Islet of Langerhans (tissue), 1 donor: ENCODE data around the gene LCP2.

ENCODE experiments used
- FAIRE-seq: peaks from one replicate; lab custom pipeline; 2011; peaks lifted over from hg19 to GRCh38; lab: Jason Lieb, UNC

Gene LCP2

DNA sequence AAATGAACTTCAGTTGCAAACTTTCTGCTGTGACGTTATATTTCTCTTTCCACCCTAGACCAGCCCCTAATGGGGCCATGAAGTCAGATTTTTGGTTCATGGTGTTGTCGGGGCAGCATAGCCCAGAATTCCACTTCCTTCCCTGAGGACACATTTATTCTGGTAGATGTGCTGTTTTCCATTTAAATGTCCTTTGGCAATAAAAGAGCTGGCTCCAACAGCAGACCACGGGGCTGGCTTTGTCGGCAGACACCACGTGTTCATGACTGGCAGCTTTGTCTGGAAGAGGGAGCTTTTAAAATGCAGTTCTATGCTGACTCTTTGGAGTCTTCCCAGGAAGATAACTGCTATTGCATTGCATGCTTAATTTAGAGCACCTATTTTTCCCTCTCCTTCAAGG, 17.6 kb upstream of the LCP2 start:
- FAIRE-seq, result no peak

DNA sequence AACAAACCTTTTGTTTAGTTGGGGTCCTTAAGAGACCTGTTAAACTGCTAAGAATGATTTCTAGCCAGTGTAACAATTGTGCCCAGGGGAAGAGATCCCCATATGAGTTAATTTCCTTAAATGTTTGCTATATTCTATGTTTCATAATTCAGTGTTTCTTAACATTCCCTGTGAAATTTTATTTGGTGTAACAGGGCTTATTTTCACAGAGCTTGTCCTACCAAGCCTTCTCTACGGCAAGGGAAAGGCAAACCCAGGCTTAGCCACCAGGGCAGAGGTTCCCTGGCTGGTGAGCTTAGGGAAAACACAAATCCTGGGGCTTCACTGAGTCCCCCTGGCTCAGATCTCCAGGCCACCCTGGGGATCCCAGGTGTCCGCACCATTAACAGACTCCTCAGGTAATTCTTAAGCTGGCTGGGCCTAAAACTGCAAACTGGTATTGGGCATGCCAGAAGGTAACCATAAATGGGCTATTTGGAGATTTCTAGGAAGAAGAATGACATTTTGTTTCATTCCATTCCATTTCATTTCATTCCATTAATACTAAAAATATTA, 17.0 kb upstream of the LCP2 start:
- no peak for FAIRE-seq

DNA sequence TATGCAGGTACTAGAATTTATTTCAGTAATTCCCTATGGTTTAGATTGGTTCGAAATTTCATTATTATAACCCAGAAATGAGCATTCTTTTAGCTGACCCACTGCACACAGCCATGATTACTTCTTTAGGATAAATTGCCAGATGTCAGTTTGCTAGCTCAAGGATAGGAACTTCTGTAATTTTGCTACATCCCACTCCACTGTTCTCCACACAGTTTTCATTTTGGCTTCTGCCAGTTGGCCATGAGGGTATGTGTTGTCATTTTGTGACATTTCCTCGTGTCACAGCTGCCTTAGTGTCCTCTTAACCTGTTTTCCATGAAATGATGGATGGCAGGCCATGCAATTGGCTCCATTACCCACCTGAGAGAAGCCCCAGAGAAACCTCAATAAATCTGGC, 16.2 kb upstream of the LCP2 start:
- no peak for FAIRE-seq

DNA sequence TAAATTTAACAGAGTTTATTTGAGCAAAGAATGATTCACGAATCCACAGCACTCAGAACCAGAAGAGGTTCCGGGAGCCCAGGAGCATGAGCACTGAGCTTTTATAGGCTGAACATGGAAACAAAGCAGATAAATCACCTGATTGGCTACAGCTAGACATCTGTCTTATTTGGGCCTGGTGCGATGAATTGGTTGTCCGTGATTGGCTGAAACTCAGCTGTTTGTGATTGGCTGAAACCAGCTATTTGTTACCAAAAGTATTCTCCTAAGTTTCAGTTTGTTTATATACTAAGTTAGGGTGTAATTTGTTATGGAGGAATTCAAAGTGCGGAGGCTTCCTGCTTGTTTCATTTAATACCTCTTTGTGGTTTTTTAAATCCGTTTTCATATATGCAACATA, 15.8 kb upstream of the LCP2 start:
- no peak for FAIRE-seq

DNA sequence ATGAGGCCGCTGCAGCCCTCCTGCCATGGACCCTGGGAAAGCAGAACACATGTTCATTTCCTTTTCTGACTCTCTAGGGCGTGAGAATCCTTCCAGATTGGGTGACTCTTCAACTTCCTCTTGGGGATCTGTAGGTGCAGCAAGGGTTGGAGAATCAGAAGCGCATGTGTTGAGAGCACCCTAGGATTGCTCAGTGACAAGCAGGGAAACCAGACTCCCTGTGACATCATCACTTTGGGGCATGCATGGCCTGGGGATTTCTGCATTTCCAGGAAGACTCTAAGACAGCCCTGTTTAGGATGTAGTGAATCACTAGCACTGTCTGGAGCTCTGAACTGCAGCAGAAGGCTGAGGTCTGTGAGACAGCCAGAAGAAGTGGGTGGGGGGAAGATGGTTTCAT, 15.1 kb upstream of the LCP2 start:
- FAIRE-seq, result no peak

DNA sequence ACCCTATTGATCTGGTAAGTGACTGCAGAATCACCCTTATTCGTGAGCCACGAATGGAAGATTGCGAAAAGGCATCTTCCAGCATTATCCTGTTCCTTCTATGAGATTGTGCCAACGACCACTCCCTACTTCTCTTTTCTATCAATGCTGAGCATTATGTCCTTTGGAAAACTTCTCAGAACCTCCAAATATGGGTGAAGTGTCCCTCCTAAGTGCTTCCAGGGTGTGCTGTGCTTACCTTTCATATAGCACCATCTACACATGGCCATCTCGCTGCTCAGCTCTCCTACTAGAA, 14.7 kb upstream of the LCP2 start:
- no peak for FAIRE-seq

DNA sequence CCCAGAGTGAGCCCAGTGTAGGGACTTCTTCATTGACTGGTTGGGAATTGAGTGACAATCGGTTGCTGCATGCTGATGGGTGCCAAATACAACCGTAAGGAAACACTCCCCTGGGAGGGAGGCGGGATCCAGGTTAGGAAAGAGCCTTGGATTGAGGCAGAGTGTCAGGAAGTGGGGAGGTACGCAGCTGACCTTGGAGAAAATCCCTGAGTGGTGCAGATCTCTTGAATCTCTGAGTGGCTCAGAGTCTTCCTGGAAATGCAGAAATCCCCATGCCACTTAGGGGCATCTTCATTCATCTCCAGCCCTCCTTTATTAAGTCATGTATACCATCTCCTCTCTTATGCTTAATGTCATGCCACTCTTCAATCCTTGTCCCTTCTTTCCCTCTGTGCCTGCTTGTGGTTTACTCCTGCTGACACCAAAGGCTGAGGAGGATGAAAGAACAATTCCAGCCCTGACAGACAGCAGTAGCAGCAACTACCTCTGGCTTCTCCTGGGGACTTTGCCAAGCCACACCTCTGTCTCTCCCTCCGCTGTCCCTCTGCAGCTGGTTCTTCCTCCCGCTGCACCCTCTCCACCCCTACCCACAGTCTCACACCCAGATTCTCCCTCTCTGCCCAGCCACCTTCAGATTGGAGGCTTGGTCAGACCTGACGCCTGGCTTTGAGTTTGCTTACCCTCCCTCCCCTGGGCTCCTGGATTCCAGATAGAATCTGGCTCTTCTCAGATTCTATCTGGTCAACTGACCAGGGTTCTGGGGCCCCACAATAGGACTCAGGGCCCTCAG, 14.1 kb upstream of the LCP2 start:
- FAIRE-seq, result no peak

DNA sequence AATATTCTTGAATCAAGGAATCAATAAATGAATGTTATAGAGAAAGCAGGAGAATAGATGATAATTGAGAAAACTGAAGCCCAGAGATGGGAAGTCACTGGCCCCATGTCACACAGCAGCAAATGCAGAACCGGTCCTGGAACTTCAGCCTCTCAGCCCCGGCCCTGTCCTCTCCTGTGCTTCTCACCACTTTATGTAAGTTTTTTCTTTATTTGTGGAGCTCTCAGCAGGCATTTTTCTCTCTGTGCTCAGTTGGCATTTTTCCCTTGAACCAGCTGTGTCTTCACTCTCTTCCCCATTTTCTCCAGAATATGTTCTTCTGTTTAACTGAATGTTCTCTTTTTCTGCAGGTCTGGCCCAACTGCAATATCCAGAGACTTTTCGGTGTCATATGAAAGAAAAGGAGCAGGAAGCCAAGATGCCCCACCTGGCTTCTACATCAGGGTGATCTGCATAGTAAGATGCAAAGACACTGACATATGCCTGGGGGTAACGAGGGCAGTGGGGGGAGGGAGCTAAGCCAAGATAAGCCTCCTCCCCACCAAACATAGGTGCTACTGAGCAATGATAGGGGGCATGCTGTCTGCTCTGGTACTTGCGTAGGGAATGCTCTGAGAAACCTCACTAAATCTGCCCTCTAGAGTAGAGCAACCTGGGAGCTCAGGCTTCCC, 12.8 kb upstream of the LCP2 start:
- FAIRE-seq, result no peak

DNA sequence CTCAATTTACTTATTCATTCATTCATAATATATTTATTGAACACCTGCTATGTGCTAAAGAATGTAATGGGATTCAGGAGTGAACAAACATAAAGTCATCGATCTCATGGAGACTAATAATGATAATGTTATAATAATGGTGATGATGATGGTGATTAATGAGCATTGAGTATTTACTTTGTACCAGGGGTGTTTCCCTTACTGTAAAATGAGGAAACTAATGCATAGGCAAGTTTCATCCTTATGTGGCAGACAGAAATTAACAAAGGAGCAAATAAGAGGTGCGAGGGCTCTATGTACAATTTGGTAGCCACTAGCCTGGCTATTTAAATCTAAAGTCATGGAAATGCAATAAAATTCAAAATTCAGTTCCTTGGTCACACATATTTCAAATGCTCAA, 11.1 kb upstream of the LCP2 start:
- no peak for FAIRE-seq

DNA sequence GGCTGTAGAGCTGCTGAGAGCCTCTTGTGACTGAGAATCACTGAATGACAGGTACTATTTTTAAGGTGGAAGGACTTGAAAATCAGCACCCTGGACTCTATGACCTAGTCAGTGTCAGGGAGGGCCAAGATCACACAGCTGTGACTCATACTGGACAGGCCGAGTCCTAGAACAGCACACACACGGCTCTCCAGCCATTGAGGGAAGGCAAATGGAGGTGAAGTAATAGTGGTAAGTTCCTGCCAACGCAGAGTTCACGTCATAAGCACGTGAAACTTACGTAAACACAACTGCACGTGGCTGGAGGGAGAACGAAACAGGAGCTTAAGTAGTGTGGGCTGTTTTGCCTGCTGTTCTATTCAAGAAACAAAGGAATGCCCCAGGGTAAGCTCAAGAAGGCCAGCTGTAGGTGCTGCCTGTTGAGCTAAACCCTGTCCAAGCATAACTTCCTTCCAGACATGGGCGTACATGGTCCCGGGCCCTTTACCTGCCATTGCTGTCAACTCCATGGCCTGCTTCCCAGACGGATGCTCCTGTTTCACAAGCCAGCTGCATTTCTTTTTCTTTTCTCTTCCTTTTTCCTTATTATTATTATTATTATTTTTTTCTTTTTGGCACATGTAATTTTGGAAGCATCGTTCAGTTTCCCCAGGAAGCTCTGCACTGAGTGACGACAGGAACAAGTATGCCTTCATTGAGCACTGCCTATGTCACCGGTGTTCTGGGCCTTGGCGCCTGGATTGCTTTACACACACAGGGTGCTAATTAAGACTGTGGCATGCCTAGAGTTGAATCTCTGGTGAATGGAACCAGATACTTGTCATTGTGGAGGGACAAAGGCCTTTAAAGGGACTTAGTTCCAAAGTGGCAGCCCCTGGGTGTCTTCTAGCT, 10.2 kb upstream of the LCP2 start:
- no peak for FAIRE-seq

DNA sequence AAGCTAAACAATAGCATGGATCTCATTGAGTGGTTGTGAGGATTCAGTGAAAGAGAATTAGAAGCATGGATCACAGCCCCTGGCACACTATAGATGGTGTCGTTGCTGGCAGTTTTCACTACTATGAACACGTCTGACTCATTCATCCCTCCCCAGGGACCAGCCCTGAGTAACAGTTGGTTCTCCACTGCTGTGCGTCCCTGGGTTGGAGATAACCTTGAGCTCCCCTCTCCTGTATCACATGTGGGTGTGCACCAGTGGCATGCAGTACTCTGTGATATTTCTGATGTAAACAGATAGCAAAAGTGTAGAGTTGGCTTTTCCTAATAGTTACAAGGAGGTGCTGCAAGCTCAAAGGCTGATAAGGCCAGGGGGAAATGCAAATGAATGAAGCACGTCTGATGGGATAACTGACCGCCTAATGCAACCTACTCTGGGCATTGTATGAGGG, 8.8 kb upstream of the LCP2 start:
- FAIRE-seq, result no peak

DNA sequence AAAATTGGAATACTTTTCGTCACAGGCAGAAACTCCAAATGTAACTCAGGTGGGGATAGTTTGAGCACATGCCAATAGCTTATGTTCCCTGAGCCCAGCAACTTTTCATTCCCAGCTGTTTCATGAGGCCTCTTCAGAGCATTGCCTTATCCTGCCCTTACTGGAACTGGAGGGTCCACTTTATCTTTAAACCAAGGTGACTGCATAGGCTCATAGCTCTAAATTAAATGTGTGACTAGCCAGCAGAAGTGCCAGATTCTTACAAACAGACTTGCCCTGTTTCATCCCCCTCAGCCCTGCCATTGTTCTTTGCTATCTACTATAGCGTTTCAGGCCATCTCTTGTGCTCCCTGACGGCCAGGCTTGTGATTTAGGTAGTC, 8.1 kb upstream of the LCP2 start:
- no peak for FAIRE-seq

DNA sequence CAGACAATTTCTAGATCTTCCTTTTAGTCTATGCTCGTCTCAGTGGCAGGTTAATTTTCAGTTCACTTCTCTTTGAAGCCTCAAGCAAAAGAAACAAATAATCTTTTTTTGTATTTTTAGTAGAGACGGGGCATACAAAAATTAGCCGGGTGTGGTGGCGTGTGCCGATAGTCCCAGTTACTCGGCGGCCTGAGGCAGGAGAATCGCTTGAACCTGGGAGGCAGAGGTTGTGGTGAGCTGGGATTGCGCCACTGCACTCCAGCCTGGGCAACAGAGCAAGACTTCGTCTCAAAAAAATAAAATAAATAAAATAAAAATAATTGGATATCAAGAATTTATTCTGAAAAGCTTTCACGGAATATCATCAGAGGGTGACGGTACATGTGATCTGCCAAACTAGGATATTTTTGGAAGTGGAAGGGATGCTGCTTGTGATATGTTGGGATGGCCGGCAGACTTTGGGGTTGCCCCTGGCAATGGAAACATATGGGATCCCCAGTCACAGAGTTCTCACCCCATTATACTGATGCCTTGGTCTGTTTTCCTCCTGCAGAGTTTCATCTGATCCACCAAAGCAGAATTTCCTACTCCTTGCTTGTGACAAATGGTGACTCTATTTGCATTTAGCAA, 7.6 kb upstream of the LCP2 start:
- FAIRE-seq, result no peak

DNA sequence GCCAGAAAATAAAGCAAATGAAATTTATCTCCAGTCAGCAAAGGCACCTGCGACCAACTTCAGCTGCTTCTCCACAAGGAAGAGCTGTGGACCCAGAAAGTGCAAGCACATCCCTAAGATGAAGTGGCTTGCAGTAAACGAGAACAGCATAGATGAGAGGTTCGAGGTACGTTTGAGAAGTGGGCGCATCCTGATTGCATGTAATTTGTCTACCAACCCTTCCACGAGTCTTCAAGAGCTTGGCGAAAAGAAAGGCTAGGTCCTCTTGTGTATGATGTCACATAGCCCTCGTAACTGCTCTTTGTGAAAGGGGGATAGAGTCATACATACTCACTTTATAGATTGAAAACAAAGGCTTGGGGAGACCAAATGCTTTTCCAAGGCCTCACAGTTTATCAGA, 6.0 kb upstream of the LCP2 start:
- no peak for FAIRE-seq

DNA sequence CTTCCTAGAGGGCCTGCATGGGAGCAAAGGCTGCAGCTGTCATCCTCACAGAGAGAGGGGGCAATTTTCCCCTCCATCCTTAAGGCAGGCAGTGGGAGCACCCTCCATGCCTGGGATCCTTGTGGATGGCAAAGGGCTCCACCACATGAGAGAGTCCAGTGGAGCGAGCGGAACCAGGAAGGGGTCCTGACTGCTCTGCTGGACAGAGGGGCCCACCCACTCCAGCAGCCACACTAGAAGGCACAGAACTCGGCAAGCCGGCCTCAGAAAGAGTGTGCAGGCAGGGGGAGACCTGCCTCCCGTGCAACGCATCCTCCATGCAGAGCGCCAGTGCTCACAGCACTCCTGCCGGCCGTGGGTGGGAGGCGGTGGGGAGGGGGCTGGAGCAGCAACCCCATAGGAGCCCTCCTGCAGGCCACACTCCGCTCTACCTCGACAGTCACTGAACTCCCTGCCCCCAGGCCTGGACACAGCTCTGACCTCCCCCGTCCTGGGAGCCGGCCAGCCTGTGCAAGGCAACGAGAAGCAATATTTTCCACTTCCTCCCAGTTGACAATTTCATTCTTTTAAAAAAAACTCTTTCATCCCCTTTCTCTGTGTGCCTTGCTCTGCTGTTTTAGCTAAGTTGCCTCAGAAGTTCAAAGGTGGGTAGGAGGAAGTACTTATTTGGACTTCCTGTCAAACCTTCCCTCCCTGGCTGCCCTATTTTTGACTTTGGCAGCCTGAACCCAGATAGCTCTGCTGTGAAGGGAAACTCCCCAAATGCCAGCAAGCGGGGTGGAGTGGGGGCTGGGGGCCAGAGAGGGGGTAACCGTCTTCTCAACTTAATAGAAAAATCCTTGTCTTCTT, 5.3 kb upstream of the LCP2 start:
- no peak for FAIRE-seq

DNA sequence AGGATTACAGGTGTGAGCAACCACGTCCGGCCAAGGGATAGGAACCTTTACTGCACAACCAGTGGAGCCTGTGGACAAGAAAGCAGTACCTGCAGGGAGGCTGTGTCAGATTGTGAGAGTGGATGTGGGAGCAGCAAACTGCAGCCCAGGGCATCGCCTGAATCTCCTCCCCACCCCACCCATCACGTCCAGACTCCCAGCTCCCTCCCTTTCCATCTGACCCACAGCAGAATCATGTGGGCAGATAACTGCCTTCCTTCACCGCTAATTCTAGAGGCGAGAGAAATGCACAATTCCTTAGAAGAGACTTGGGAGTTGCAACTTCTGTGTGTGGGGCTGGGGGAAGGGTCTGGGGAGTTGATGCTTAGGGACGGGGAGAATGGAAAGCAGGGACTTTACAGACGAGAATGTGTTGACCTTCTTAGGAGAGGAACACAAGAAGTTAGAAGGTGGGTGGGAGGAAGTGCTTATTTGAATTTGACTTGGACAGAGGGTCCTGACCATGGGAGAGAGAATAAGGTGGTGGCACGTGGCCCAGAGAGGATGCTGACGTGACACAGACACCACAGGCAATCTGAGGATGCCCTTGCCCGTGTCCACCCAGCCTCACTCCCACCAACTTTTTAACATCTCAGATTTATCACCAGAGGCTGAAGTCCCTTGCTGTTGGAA, 4.5 kb upstream of the LCP2 start:
- no peak for FAIRE-seq

DNA sequence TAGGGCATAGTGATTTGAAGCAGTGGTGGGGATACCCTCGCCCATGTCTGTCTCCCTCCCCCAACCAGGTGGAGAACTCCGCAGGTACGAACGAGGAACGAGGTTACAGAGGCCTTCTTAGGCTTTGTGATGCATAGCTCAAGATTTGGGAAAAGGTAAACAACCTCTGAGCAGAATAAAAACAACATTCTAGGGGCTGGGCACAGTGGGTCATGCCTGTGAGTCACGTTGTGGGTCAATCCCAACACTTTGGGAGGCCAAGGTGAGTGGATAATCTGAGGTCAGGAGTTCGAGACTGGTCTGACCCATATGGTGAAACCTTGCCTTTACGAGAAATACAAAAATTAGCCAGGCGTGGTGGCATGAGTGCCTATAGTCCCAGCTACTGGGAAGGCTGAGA, 3.6 kb upstream of the LCP2 start:
- no peak for FAIRE-seq

DNA sequence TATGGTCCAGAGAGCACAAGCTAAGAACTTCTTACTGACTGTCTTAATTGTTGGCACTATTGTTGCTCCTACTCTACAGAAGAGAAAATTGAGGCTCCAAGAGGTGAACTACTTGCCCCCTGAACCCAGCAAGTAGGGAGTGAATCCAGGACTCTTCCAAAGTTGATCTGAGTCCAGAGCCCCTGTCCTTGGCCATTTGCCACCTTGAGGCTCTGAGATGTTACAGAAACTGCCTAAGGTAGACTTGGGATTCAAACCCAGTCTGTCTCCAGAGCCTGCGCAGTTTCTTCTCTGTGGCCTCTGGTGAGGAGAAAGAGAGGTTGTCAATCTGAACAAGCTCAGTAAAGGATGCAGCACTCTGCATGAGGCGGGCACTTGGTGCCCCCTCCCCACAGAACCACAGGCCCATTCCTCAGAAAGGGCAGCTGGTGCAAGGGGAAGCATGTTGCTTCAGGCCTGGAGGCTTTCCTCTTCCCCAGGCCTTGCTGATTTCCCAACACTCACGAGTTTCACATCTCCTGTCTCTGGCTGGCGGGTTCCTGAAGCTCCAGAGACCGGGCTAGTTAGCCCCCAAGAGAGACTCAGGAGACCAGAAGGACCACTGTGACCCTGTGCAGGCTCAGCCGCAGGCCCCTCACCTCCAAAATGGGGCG, 2.9 kb upstream of the LCP2 start:
- FAIRE-seq, result no peak

DNA sequence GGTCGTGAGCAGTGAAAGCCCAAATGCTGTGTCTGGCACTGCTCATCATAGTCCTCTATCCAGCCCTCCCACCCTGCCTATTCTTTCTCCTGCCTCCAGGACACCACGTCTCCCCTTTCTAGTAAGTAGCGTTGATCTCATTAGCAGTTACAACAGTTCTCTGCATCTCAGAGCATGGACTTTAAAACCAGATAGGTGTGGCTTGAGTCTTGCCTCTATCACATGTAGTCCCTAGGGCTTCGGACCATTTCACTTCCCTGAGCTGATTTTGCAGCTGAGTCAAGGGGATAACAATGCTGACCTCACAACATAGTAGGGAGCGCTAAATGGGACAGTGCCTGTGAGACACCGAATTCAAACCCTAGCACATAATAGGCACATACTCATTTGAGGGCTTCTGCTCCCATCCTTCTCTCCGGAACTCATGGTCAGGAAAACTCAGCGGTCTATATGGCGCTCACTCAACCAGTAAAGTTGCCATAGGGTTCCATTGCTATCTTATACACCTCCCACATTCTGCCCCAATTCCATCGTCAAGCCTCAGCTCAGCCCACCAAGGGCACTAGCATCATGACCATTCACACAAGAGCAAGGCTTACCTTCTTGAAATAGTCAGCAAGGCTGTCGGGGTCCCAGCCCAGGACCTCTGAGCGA, 515 bp downstream of the LCP2 start:
- no peak for FAIRE-seq
